ENCODE data around the gene MAML2. TPM values are rescaled to one million over a fixed set of nuclear protein-coding genes. Genes with fewer than 3 reads are reported as not detected.
A peak's percentile ranks its signal among the peaks of the same experiment; 100 is the strongest.

Gene MAML2
- total and polyA plus RNA-seq, 10 donors = 2.7 to 43.4 (median 27.2) TPM

GRCh38 chr11:96316869-96317268 lies 26.1 kb downstream of the MAML2 start:
- H3K36me3 ChIP-seq = peaks cover 0 to 7% (median 0%) of the 10 kb centered on the region in 6 donors
- H3K9me3 ChIP-seq = no peaks in the 10 kb centered on the region
- no peak for DNase-seq
- H3K27me3 ChIP-seq (replicated peaks in 1 of 7) = no peaks in the 10 kb centered on the region
- 79 to 96% (median 88%) methylated on average over 3 of the region's 3 CpGs for WGBS, 5 donors
- TF ChIP-seq POLR2A (IDR thresholded peaks at IDR 0.05) = no peak
- TF ChIP-seq CTCF (IDR thresholded peaks at IDR 0.05 in 8 of 11, conservative IDR thresholded peaks at IDR 0.05 in 3 of 11) = no peak
- TF ChIP-seq POLR2AphosphoS5 (IDR thresholded peaks at IDR 0.05) = no peak
- peaks cover 24 to 94% (median 57%) of the 10 kb centered on the region in 6 donors for H3K4me1 ChIP-seq
- H3K4me3 ChIP-seq = no peak overlapping the region
- peak overlapping the region in 1 of 8 donors; percentile 6 for H3K27ac ChIP-seq
- intact Hi-C loops (cut with DNase I; ENCODE audit: low total_unique reads) = no loop called here

GRCh38 chr11:96315476-96315875 lies 27.5 kb downstream of the MAML2 start:
- intact Hi-C loops (cut with DNase I; ENCODE audit: low total_unique reads) = no loop called here
- TF ChIP-seq POLR2AphosphoS5 (IDR thresholded peaks at IDR 0.05) = no peak
- H3K9me3 ChIP-seq = no peaks in the 10 kb centered on the region
- peaks cover 0 to 11% (median 0%) of the 10 kb centered on the region in 6 donors for H3K36me3 ChIP-seq
- H3K27me3 ChIP-seq (replicated peaks in 1 of 7) = no peaks in the 10 kb centered on the region
- peak overlapping the region in 3 of 8 donors; percentile 5 to 65 (median 20) for H3K27ac ChIP-seq
- H3K4me3 ChIP-seq = no peak overlapping the region
- WGBS, 5 donors = 62 to 91% (median 83%) methylated on average over 1 of the region's 1 CpG
- DNase-seq = no peak
- peaks cover 24 to 84% (median 52%) of the 10 kb centered on the region in 6 donors for H3K4me1 ChIP-seq

GRCh38 chr11:96314326-96315020 lies 28.5 kb downstream of the MAML2 start:
- no peak overlapping the region for H3K4me3 ChIP-seq
- peaks cover 24 to 81% (median 45%) of the 10 kb centered on the region in 6 donors for H3K4me1 ChIP-seq
- WGBS, 5 donors = 19 to 29% (median 19%) methylated on average over 4 of the region's 4 CpGs
- H3K36me3 ChIP-seq = peaks cover 0 to 11% (median 0%) of the 10 kb centered on the region in 6 donors
- intact Hi-C loops (cut with DNase I; ENCODE audit: low total_unique reads) = no loop called here
- TF ChIP-seq CTCF (IDR thresholded peaks at IDR 0.05 in 8 of 11, conservative IDR thresholded peaks at IDR 0.05 in 3 of 11) = no peak
- TF ChIP-seq POLR2AphosphoS5 (IDR thresholded peaks at IDR 0.05) = peak in 1 of 3 donors; percentile 13
- no peaks in the 10 kb centered on the region for H3K27me3 ChIP-seq (replicated peaks in 1 of 7)
- DNase-seq = no peak
- no peaks in the 10 kb centered on the region for H3K9me3 ChIP-seq
- peak overlapping the region; percentile 19 to 75 (median 58) for H3K27ac ChIP-seq

GRCh38 chr11:96313163-96313562 lies 29.8 kb downstream of the MAML2 start:
- H3K36me3 ChIP-seq = peaks cover 0 to 11% (median 0%) of the 10 kb centered on the region in 6 donors
- intact Hi-C loops (cut with DNase I; ENCODE audit: low total_unique reads) = no loop called here
- no peak for DNase-seq
- no peak overlapping the region for H3K27ac ChIP-seq
- TF ChIP-seq POLR2AphosphoS5 (IDR thresholded peaks at IDR 0.05) = no peak
- TF ChIP-seq CTCF (IDR thresholded peaks at IDR 0.05 in 8 of 11, conservative IDR thresholded peaks at IDR 0.05 in 3 of 11) = no peak
- TF ChIP-seq POLR2A (IDR thresholded peaks at IDR 0.05) = no peak
- no peaks in the 10 kb centered on the region for H3K9me3 ChIP-seq
- 61 to 84% (median 81%) methylated on average over 6 of the region's 6 CpGs for WGBS, 5 donors
- no peak overlapping the region for H3K4me3 ChIP-seq
- peaks cover 24 to 81% (median 45%) of the 10 kb centered on the region in 6 donors for H3K4me1 ChIP-seq
- no peaks in the 10 kb centered on the region for H3K27me3 ChIP-seq (replicated peaks in 1 of 7)

All from spleen (tissue), 11 donors.